ENCODE measurements around the gene ASB2.

ASB2 gene

GRCh38 chr14:93976477-93977057 is at the start of gene ASB2:
ASB2 (minus strand) TSS chr14:93976570; CDS start chr14:93964539, 12,031 bp downstream.
- no peak for DNase-seq

- DNase-seq, result no peak
These were observed 49.4 kb upstream of the ASB2 start for GRCh38 chr14:94025720-94026119.

- no peak for DNase-seq
These were observed 48.2 kb upstream of the ASB2 start for GRCh38 chr14:94024549-94024948.

GRCh38 chr14:94022532-94023411 is 46.4 kb upstream of the ASB2 start:
- no peak for DNase-seq

- no peak for DNase-seq
These were observed 45.2 kb upstream of the ASB2 start for GRCh38 chr14:94021416-94022157.

GRCh38 chr14:94021001-94021400 is 44.6 kb upstream of the ASB2 start:
- no peak for DNase-seq

GRCh38 chr14:94020267-94020666 is 43.9 kb upstream of the ASB2 start:
- DNase-seq, result no peak

GRCh38 chr14:94019329-94019728 is 43.0 kb upstream of the ASB2 start:
- no peak for DNase-seq

GRCh38 chr14:94018308-94018707 is 41.9 kb upstream of the ASB2 start:
- no peak for DNase-seq

GRCh38 chr14:94016446-94016976 is 40.1 kb upstream of the ASB2 start:
- DNase-seq, result no peak

GRCh38 chr14:94015223-94015622 is 38.9 kb upstream of the ASB2 start:
- no peak for DNase-seq

GRCh38 chr14:94014382-94014781 is 38.0 kb upstream of the ASB2 start:
- DNase-seq, result no peak

- DNase-seq, result no peak
These were observed 35.4 kb upstream of the ASB2 start for GRCh38 chr14:94011795-94012194.

GRCh38 chr14:94010625-94011024 is 34.3 kb upstream of the ASB2 start:
- no peak for DNase-seq

GRCh38 chr14:94009767-94010166 is 33.4 kb upstream of the ASB2 start:
- no peak for DNase-seq

- DNase-seq, result no peak
These were observed 31.9 kb upstream of the ASB2 start for GRCh38 chr14:94008234-94008633.

GRCh38 chr14:94005324-94006073 is 29.1 kb upstream of the ASB2 start:
- no peak for DNase-seq

- DNase-seq, result no peak
These were observed 27.6 kb upstream of the ASB2 start for GRCh38 chr14:94004015-94004414.

- no peak for DNase-seq
These were observed 27.0 kb upstream of the ASB2 start for GRCh38 chr14:94003397-94003796.

GRCh38 chr14:94001501-94002396 is 25.4 kb upstream of the ASB2 start:
- peak; percentile 90 for DNase-seq

- DNase-seq, result no peak
These were observed 24.6 kb upstream of the ASB2 start for GRCh38 chr14:94001016-94001415.

- no peak for DNase-seq
These were observed 23.9 kb upstream of the ASB2 start for GRCh38 chr14:94000267-94000666.

Measured in NCI-H1694 (cell line).